Pulmonary artery endothelial cell (primary cell): ENCODE data around the gene SLC7A11. TPM values are rescaled to one million over a fixed set of nuclear protein-coding genes. Genes with fewer than 3 reads are reported as not detected.

ENCODE experiments used
- DNase-seq: peaks from one replicate; pipeline ENCODE4 v3.0.0-alpha.2; 2011; ENCODE audit warnings: low read depth, low spot score
- total RNA-seq: library from RNA; depleted of rRNA; stranded (reverse); fragments of >200 nt; gene quantifications from 2 replicates; pipeline ENCODE4 v1.2.3, GENCODE V29; 2014

Gene SLC7A11
- total RNA-seq, 1 donor from 2014 or later = 113 TPM

DNA sequence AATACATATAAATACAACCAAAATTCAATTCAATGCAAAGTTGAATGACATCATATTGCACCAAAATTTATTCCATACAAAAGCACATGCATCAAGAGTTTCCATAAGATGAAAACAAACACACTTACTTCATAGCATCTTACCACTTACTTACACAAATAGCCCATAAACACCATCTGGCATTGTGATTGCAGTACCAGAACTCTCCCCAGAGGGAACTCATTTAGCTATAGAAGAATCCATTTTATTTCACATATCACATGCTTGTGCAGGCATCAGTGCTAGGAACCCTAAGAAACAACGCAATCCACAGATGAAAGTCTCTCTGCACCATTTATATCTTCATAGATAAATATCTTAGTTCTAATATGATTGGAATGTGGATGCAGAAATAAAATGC lies 77.9 kb downstream of the SLC7A11 start:
- DNase-seq = no peak

DNA sequence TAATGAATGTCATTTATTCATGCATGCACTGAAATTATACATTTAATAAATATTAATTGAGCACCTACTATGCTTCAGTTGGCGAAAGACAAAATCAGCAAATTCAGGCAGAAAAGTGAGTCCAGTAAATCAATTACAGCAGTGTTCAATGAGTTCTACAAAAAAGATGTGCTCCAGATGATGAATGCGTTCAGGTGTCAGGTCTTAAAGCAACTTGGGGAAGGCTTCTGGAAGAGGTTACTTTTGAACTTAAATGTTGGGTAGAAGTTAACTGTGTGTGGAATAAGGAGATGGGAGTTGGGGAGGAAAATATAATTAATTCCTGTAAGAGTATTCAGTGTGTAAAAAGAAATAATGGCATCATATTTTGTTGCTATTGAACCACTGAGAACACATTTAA lies 79.0 kb downstream of the SLC7A11 start:
- DNase-seq = no peak

DNA sequence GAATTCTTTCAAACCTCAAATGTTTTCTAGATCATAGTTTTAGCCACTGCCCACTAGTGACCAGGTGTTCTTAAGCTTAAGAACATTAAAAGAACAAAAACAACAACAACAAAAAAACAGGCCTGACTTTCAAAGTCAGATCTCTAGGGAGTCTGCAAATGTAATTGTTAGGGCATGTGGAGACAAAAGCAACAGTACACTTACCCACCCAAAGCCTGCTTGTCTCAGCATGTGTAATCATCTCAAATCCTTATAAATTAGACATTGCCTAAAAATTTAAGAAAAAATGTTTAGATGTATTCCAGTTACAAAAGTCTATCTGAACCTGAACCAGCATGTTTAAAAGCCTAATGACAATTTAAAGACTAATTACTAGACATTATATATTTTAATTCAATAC lies 79.9 kb downstream of the SLC7A11 start:
- no peak for DNase-seq

DNA sequence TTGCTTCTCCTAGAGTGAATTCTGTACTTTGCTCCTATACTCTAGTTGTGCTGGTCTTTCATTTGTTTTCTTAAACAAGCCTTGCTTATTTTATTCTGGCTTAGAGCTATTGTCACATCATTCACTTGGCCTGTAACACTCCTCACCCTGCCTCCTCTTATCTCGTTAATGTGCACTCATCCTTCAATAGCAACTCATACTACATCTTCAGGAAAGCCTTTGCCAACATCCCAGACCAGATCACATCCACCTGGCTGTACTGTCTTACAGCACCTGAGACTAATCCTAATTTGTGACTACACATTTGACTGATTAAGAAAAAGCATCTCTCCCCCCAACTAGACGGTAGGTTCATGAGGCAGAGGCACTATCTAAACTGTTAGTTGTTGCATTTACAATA lies 80.8 kb downstream of the SLC7A11 start:
- DNase-seq = no peak

DNA sequence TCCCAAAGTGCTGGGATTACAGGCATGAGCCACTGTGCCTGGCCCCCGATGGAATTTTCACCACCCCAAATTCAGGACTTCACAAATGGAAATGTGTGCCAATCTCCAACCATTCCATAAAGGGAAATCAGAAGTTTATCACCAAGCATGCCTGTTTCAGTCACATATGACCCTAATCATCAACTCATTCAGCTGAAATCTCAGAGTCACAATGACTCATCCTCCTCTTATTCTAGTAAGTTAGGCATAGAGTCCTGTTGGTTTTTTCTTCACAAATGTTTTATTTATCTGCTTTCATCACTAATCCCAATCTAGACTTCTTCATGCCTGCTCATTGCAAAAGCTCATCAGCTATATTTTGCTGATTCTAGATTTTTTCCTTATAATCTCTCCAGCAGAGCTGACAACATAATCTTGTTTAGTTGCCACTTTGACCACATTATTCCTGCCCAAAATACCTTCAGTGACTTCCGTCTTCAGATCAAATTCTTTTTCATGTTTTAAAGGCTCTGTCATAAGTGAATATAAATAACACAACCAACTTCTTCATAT lies 83.3 kb downstream of the SLC7A11 start:
- no peak for DNase-seq

DNA sequence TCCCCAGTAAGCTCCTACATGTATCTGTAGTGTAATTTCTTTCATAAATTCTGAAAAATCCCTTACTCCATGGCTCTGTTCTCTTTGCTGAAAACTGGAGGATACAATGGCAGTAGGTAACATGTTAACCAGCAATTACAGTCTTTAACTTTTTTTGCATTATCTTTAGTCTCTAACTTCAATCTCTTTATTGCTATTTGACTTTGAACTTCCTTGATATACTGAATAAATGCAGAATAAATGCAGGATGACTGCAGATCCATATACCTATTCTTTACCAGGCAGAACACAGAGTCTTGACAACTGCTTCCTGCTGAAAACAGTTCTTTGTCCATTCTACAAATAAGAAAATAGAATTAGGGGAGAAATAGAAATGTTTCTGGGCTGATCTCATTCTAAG lies 101.3 kb downstream of the SLC7A11 start:
- no peak for DNase-seq

DNA sequence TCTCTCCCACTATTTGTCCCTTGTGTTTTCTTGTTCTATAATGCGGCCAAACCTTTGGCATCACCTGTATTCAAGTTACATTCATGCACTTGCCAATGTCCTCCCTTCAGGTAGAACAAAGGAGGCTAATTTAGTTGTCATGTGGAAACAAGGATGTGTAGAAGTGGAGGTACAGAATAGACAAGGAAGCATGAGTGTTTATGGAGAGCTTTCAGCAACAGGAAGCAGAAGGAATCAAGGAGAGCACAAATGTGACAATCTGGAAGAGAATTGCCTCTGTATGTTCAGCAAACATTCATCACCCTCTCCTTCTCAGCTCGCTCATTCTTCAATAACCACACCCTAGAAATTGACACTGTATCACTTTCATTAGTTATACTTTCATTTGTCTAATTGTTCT lies 103.4 kb downstream of the SLC7A11 start:
- no peak for DNase-seq

DNA sequence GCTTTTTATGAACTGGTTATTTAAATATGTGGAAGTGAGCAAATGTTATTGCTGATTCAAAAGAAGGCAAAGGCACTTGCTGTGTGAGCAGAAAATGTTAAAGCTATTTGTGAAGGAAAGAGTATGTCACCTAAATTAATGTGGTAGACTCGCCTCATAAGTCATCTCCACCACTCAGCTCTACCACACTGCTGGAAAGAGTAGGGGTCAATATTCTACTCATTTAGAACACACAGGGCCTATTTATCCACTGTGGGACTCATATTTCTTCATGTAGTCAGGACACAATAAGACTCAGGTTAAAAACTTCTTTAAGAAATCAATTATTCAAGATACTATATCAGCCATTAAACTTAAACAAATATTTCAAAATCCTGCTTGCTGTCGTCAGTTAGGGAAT lies 106.5 kb downstream of the SLC7A11 start:
- DNase-seq = no peak

DNA sequence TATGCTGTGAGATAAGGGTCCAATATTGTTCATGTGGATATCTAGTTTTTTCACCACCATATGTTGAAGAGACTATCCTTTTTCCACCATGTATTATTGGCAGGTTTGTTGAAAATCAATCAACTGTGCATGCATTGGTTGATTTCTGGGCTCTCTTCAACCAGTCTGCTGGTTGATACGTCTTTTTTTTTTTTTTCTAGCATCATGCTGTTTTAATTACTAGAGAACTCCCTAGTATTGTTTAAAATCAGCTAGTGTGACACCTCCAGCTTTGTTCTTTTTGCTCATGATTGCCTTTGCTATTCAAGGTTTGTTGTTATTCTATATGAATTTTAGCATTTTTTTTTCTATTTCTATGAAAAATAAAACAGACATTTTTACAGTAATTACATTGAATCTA lies 123.9 kb downstream of the SLC7A11 start:
- DNase-seq = no peak

DNA sequence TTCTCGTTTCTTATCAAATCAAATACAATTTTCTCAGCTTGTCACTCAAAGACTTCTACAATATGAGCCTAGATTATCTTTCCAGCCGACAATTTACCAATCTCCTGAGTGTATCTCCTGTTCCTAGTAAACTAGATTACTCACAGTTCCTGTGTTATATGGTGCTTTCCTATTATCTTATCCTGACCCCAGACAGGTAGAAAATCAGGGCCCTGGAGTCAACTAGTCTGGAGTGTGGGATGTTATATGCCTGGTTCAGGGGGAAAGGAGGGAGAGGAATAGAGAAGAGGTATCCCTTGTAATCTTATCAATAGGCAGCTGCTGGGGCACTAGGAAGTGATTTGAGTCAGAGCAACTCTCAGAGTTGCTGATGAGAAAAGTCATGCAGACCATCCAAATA lies 127.1 kb downstream of the SLC7A11 start:
- no peak for DNase-seq

DNA sequence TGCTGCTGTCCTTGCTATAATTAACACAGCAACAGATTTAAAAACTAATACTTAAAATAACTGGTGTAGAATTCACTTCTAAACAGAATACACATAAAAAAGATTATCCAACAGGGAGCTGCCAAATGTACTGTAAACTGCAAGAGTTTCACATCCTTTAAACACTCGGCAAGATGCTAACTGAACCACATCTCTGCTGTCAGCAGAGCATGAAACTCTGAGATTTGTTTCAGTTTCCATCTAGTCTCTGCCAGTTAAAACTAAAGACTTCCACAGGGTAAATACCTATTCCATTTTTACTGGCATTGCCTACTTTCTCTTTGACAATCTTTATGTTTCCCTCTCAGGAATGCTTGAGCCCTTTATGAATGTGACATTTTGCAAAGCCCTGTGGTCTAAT lies 127.7 kb downstream of the SLC7A11 start:
- no peak for DNase-seq
